Activated CD8-positive, alpha-beta T cell treated with anti-CD3 and anti-CD28 coated beads for 36 hours (primary cell): ENCODE results near the gene FRG2. TPM values are rescaled to one million over a fixed set of nuclear protein-coding genes. Genes with fewer than 3 reads are reported as not detected.
"Not testable (repeated sequence)": the region's sequence is repeated elsewhere in the genome, so short reads cannot be mapped to it uniquely, and the experiment has no call there.

ENCODE experiments used
- ATAC-seq: fragments of 200-7000 bp; cut with Tn5 transposase; one replicate; pipeline ENCODE4 v1.10.0; 2021; ENCODE audit warnings: mild to moderate bottlenecking, moderate library complexity
- CTCF ChIA-PET: fragments of 350-600 bp; sonication (Branson Sonifier 250); formaldehyde crosslinking; loops from one replicate; lab custom pipeline; 2021; ENCODE audit warnings: antibody characterized with exemption; lab: Charles Lee
- POLR2A ChIA-PET: fragments of 350-600 bp; sonication (Branson Sonifier 250); formaldehyde crosslinking; loops from one replicate; lab custom pipeline; 2021; ENCODE audit warnings: antibody characterized with exemption; lab: Charles Lee
- DNase-seq: peaks from one replicate; pipeline ENCODE4 v3.0.0-alpha.2; 2020
- H3K27ac Mint-ChIP-seq: one replicate; pipeline ENCODE4 v1.8.0; 2021; ENCODE audit warnings: mild to moderate bottlenecking, mixed read lengths
- H3K27me3 Mint-ChIP-seq: one replicate; pipeline ENCODE4 v1.8.0; 2021; ENCODE audit warnings: mixed read lengths
- H3K36me3 Mint-ChIP-seq: one replicate; pipeline ENCODE4 v1.8.0; 2021; ENCODE audit warnings: low read depth, mixed read lengths
- H3K4me1 Mint-ChIP-seq: one replicate; pipeline ENCODE4 v1.8.0; 2021; ENCODE audit warnings: low read depth, mixed read lengths
- H3K4me3 Mint-ChIP-seq: one replicate; pipeline ENCODE4 v1.8.0; 2021; ENCODE audit warnings: mild to moderate bottlenecking, moderate library complexity, mixed read lengths
- H3K9me3 Mint-ChIP-seq: one replicate; pipeline ENCODE4 v1.8.0; 2021; ENCODE audit warnings: mixed read lengths
- intact Hi-C: fragments of 100-400 bp; cut with micrococcal nuclease; formaldehyde crosslinking; loops from one replicate; pipeline ENCODE4 v1.10.0; 2022
- total RNA-seq, 2 experiments: library from RNA; stranded (reverse); gene quantifications; one replicate each; pipeline ENCODE4 v1.2.3, GENCODE V29; 2021

Gene FRG2
- total RNA-seq: not detected

DNA sequence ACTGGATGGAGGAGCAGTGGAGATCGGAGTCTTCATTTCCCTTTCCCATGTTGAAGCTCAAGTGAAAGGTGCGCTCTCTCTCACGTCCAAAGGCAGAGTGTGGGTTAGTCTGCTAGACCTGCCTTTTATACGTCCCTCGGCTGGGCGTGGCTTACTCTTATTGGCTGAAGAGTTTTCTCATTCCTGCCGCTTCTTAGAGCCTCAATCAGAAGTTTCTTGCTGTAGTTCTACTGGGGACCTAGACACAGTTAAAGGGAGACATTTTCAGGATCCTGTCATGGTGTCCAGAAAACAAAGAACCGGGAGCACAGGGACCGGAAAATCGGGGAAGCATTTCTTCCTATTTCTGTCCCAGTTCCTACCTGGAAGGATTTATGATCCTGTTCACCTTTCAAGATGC is at the start of gene FRG2:
TSS of gene FRG2 (minus strand) at position 101 of the 400 bp plus-strand sequence. CDS start at position 49, 52 bp downstream.
- H3K9me3 Mint-ChIP-seq, H3K4me1 Mint-ChIP-seq, intact Hi-C loops, H3K36me3 Mint-ChIP-seq, DNase-seq, H3K27ac Mint-ChIP-seq, H3K4me3 Mint-ChIP-seq, POLR2A ChIA-PET, ATAC-seq, H3K27me3 Mint-ChIP-seq, CTCF ChIA-PET: not testable (repeated sequence)

DNA sequence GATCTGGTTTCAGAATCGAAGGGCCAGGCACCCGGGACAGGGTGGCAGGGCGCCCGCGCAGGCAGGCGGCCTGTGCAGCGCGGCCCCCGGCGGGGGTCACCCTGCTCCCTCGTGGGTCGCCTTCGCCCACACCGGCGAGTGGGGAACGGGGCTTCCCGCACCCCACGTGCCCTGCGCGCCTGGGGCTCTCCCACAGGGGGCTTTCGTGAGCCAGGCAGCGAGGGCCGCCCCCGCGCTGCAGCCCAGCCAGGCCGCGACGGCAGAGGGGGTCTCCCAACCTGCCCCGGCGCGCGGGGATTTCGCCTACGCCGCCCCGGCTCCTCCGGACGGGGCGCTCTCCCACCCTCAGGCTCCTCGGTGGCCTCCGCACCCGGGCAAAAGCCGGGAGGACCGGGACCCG is 41.3 kb upstream of the FRG2 start:
- H3K36me3 Mint-ChIP-seq, POLR2A ChIA-PET, H3K27ac Mint-ChIP-seq, CTCF ChIA-PET, H3K9me3 Mint-ChIP-seq, ATAC-seq, intact Hi-C loops, H3K4me3 Mint-ChIP-seq, H3K4me1 Mint-ChIP-seq, DNase-seq, H3K27me3 Mint-ChIP-seq: not testable (repeated sequence)

DNA sequence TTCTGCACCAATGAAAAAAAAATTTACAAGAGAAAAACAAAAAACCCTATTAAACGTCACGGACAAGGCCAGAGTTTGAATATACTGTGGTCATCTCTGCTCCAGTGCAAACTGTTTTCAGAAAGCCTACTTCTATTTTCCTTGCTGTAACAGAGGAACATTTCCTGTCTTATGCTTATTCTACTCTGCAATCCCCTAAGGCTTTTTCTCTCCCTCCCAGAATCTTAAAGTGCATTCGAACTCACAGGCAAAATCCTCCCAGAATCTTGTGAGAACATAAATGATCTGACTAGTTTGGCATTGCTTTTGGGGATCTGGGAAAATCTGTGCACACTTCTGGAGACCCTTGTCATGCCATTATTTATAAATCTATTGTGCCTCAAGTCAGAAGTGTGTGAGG is 37.7 kb upstream of the FRG2 start:
- H3K4me3 Mint-ChIP-seq, CTCF ChIA-PET, intact Hi-C loops, H3K36me3 Mint-ChIP-seq, POLR2A ChIA-PET, ATAC-seq, H3K4me1 Mint-ChIP-seq, H3K27me3 Mint-ChIP-seq, H3K9me3 Mint-ChIP-seq, DNase-seq, H3K27ac Mint-ChIP-seq: not testable (repeated sequence)

DNA sequence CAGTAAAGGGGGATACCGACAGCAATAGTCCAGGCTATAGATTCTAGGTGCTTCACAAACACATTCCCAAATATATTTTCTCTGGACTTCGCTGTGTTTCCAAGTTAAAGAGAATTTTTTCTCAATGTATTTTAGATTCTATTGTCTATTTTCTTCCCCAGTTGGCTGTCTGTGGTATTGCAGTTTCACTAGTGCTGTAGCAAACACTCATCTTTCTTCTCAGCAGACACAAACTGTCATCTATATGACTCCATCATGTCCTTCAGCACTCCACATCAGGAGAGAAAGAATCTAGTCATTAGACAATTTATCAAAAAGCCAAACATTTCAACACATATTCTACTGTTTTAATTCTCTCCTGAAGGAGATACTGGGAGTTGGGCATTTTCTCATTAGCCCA is 37.3 kb upstream of the FRG2 start, which contains the start of gene DBET:
TSS of gene DBET (plus strand) at position 161 of the 400 bp plus-strand sequence.
- CTCF ChIA-PET, H3K9me3 Mint-ChIP-seq, ATAC-seq, H3K36me3 Mint-ChIP-seq, DNase-seq, H3K4me1 Mint-ChIP-seq, H3K4me3 Mint-ChIP-seq, intact Hi-C loops, H3K27ac Mint-ChIP-seq, H3K27me3 Mint-ChIP-seq, POLR2A ChIA-PET: not testable (repeated sequence)

DNA sequence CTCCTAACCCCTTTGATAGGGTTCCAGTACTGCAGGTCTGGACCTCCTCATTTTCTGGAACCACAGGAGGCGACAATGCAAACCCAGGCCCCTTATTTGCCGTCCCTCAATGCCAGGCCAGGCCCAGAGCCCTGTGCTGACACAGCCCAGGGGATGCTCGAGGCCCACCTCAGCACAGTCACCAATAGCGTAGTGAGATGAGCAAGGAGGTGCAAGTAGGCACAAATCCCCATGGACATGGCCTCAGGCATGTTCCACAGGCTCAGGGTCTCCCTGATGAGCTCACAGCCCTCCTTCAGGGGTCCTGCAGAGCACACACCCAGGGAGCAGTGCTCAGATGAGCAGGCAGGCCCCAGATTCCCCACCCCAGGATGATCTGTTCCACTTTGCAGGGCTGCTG is 31.9 kb upstream of the FRG2 start:
- DNase-seq, H3K4me3 Mint-ChIP-seq, H3K36me3 Mint-ChIP-seq, CTCF ChIA-PET, ATAC-seq, POLR2A ChIA-PET, H3K27me3 Mint-ChIP-seq, H3K27ac Mint-ChIP-seq, intact Hi-C loops, H3K9me3 Mint-ChIP-seq, H3K4me1 Mint-ChIP-seq: not testable (repeated sequence)

DNA sequence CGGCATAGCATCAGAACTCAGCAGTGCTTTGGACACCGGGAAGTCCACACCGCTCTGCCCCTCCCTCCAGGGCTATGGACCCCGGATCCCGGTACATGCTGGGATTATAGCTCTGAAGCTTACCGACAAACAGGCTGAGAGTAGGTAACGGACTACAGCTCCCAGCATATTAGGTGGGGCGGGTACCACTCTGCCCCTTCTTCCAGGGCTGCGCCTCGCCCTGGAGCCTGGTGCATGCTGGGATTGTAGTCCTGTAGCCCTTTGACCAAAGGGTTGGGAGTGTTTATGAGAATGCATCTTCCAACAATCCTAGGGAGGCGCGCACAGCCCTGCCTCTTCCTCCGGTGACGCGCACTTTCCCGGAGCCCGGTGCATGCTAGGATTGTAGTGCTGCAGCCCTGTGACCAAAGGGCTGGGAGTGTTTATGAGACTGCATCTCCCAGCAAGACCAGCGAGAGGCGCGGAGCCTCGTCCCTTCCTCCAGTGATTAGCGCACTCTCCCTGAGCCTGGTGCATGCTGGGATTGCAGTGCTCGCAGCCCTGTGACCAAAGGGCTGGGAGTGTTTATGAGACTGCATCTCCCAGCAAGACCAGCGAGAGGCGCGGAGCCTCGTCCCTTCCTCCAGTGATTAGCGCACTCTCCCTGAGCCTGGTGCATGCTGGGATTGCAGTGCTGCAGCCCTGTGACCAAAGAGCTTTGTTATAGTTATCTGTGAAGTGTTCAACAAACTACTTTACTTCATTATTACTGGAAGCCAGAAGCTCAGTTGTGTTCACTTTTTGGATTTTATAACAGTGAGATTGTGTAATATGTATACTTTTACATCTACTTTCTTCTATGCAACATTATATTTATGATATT is 22.6 kb upstream of the FRG2 start:
- intact Hi-C loops, H3K4me3 Mint-ChIP-seq, H3K27me3 Mint-ChIP-seq, H3K27ac Mint-ChIP-seq, H3K36me3 Mint-ChIP-seq, ATAC-seq, H3K4me1 Mint-ChIP-seq, H3K9me3 Mint-ChIP-seq, CTCF ChIA-PET, DNase-seq, POLR2A ChIA-PET: not testable (repeated sequence)

DNA sequence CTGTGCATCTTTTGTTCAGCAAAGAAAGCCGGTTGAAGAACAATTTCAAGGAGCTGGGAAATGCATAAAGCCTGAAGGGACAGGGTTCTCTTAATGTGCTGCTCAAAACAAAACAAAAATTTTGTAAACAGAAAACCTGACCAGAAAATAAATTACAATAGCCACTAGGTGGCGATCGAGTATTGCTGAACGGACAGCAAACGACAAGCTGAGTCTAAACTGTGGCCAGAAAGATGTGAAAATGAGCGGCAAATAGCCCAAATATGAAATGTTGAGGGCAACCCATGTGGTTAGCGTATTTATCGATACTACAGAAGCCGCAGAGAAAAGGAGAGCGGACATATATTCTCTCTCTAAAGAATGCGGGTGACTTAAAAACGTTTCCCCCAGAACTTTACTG is 20.6 kb upstream of the FRG2 start:
- H3K4me3 Mint-ChIP-seq, DNase-seq, H3K27ac Mint-ChIP-seq, POLR2A ChIA-PET, H3K27me3 Mint-ChIP-seq, H3K36me3 Mint-ChIP-seq, ATAC-seq, H3K9me3 Mint-ChIP-seq, CTCF ChIA-PET, H3K4me1 Mint-ChIP-seq, intact Hi-C loops: not testable (repeated sequence)

DNA sequence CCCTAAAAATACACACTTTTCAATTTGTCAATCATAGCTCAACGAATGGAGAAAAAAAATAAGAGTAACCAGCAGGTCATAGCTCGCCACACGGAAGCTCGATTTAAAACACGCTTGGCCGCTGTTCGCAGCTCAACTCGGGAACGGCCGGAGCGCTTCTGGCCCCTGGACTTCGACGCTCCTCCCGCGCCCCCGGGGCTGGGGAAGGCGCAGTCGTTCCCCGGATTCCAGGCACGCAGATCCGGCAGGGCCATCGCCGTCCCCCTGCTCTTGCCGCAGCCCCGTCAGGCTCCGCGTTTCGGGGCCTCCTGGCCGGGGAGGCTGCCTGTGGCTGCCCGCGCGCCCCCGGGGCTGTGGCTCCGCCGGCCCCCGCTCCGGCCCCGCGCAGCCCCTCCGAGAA is 13.8 kb upstream of the FRG2 start:
- CTCF ChIA-PET, ATAC-seq, H3K4me1 Mint-ChIP-seq, H3K27ac Mint-ChIP-seq, POLR2A ChIA-PET, H3K4me3 Mint-ChIP-seq, DNase-seq, H3K36me3 Mint-ChIP-seq, H3K27me3 Mint-ChIP-seq, intact Hi-C loops, H3K9me3 Mint-ChIP-seq: not testable (repeated sequence)
